COLO829 (cell line): ENCODE measurements around the gene SDK1.

Experiments used
- DNase-seq: peaks from one replicate; pipeline ENCODE4 v3.0.0; 2012; ENCODE audit warnings: low spot score

SDK1 gene

GRCh38 chr7:3987426-3987927 lies 686.4 kb downstream of the SDK1 start:
- DNase-seq: no peak

DNA sequence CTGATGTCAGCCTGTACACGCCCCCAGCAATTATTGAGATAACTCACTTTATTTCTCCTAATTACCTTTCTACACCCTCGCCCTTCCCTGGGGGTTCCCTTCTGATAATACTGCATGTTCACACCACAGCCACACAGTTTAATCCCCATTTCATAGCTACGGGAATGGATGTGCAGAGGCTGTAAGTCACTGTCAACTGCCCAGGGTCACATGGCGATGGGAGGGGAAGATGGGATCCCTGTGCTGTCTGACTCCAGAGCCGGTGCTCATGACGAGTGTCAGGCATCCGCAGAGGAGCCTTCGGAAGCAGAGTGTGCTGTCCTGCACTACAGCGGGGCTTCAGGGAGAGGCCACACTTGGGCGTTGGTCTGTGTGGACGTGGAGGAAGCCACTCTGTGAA lies 688.7 kb downstream of the SDK1 start:
- DNase-seq: no peak

GRCh38 chr7:3991731-3992231 lies 690.7 kb downstream of the SDK1 start:
- DNase-seq: no peak

GRCh38 chr7:3992841-3993240 lies 691.8 kb downstream of the SDK1 start:
- no peak for DNase-seq

GRCh38 chr7:3994764-3995163 lies 693.7 kb downstream of the SDK1 start:
- DNase-seq: no peak

DNA sequence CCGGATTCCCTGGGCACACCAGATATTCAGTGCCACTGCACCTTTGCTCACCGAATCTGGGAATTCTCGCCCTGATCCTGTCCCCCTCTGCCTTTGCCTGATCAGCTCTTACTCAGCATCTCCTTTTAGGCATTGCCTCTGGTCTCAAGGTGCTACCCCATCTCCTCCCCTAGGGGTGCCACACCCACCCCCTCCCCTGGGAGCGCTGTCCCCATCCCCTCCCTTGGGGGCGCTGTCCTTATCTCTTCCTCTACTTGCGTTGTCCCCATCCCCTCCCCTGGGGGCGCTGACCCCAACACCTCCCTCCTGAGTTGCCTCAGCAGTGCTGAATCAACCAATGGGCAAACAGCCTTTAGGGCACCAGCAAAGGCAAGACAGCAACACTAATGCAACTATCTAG lies 694.1 kb downstream of the SDK1 start:
- no peak for DNase-seq

GRCh38 chr7:3998060-3998459 lies 697.0 kb downstream of the SDK1 start:
- DNase-seq: no peak

- no peak for DNase-seq
These were observed 699.1 kb downstream of the SDK1 start for GRCh38 chr7:4000139-4000538.

GRCh38 chr7:4000934-4001333 lies 699.9 kb downstream of the SDK1 start:
- DNase-seq: no peak

GRCh38 chr7:4001742-4002141 lies 700.7 kb downstream of the SDK1 start:
- no peak for DNase-seq

DNA sequence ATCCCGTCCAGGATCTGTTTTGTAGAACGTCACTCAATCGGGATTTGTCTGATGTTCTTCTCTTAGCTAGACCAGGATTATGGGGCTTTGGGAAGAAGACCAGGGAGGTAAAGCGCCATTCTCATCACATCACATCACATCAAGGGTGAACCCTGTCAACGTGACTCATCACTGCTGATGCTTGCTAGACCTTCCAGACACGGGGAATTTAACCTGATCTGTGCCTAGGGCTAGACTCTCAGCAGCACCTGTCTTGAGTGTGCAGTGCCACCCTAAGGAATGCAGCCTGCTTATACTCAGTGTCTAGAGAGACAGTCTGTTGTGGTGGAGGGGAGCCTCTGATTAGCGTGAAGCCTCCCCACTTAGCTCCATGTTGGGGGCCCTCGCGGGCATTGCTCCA lies 702.5 kb downstream of the SDK1 start:
- no peak for DNase-seq

DNA sequence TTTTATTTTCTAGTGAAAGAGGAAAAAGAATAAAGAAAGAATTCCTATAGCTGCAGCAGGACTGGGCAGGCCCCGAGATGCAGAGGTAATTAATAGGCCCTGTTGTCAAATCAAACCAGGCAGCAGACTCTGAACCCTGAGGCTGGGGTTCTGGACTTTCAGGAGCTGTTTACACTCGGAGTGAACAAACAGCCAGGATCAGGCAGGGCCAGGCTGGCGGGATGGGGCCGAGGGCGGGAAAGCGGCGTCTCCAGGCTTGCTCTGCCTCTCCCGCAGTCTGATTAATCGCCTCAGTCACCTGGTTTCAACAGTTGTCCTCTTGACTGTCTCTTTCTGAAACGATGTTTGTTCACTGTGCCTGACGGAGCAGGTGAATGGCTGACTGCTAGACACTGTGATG lies 705.6 kb downstream of the SDK1 start:
- no peak for DNase-seq

DNA sequence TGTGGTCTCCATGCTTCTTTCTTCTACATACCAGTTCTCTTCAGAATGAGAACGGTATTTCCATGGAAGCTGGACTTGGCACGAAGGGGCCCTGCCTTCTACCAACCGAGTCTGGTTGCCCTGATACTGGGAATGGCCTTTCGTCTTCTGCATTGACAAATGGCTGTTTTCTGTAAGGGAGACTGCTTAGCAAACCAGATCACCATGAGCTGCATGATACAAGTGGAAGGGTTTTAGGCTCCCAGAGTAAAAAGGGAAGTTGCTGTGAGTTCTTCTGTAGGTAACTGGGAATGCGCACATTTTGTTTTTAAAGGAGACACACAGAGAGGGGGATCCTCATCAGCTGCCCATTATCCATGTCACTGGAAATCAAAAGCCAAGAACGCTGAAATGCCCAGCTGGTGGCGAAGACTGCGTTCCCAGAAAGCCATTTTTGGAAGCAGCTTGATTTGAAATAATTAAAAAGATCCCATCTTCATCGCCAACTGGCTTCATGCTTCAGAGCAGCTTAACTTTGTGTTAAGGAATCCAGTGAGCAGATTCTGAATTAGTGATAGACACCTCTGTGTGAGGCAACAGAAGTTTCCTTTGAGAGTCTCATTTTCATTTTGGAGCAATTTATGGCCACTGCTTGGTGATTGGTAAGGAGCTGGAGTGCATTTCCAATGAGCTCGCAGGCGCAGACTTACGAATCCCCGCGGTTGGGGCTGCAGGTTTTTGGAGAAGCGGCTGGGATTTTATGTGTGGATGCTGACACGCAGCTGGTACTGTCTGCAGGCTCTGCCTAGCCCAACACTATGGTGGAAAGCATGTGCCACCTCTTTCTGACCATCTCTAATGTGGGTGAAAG lies 708.4 kb downstream of the SDK1 start:
- no peak for DNase-seq

DNA sequence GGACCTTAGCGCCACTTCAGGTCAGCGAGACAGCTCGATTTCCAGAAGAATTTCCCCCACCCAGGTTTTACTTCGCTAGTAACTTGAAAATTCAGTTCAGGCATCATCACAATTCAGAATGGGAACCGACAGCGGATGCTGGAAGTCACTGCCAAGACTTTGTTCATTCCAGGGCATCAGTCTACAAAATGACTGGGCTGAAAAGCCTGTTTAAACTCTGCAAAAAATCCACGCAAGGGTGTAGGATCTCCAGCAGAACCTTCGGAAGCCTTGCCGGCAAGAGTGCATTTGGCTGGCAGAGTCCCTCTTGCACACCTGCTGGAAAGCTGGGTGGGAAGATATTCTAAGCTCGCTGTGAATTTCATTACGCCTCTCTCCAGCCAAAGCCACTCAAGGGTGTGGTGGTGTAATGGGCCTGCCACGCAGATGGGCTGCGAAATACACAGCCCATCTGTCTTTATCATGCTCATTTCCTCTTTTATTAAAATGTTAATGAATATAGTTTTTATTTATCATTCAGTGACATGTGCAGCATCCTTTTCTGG lies 709.1 kb downstream of the SDK1 start:
- no peak for DNase-seq

DNA sequence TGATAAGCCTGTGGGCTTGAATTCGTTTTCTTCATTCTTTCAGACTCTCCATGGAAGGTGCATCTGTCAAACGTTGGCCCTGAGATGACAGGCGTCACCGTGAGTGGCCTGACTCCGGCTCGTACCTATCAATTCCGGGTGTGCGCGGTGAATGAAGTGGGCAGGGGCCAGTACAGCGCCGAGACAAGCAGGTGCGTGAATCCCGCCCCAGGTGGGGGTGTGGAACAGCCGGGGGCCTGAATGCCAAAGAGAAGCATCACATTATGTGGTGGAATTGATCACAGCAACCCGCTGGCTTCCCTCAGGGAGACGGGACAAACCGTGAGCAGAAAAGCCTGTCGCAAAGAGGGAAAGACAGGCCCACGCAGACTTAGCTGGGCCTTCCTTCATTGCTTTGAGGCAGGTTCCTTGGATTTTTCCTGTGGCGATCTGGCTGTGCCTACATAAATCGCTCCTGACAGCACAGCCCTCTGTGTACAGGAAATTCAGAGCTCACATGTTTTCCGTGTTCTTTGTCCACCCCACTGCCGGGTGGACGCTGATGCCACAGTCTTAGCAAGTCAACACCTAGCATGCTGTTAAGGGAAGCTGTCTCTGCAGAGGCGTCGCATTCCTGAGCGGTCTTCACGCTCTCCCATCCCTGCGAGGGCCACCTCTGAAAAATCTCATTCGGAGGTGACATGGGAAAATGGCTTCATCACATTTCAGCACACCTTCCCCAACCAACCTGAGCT lies 710.0 kb downstream of the SDK1 start:
- no peak for DNase-seq

DNA sequence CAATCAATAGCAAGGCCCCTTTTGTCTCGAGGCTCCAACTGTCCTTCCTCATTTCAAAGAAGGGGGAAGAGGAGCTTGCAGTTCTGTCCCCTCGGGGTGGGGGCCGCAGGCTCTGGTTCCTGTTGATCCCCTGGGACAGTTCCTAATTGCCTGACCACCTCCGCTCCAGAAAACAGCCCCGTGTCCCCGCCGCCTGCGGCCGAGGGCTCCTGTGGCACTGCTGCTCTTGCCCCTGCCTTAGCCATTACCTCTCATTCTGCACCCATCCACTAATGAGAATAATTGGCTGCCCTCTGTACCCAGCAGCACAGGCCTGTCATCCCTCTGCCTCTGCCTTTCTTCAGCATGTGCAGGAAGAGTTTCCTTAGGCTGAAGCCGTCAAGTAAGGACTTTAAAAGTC lies 712.7 kb downstream of the SDK1 start:
- DNase-seq: no peak

DNA sequence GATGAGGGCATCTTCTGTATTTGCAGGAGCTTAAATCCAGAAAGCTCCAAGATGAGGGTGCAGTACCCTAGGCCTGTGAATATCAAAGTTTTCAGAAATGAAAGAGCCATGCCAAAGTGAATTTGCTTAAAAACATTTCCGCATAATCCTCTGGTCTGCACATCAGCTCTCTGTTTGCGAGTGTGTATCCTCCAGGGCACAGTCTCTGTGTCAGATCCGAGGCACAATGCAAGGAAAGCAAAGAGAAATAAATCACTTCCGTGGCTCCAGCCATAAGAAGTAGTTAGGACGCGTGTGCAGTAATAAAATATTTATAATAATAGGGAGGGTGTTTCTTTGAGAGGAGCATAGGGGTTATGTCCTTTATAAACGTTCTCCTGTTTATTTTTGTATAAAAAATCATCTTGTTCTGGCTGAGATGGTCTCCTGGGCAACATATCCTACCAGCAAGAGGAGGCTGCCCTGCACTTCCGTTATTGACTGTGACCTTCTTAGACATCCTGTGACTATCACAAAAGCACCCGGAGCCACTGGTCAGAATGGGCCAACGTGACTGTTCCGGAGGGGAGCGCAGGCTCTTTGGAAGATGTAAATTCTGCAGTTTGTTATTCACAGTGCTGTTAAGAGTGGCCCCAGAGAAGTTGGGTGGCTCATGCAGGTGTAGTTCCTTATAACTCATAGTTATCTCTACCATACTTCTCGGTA lies 713.4 kb downstream of the SDK1 start:
- no peak for DNase-seq

DNA sequence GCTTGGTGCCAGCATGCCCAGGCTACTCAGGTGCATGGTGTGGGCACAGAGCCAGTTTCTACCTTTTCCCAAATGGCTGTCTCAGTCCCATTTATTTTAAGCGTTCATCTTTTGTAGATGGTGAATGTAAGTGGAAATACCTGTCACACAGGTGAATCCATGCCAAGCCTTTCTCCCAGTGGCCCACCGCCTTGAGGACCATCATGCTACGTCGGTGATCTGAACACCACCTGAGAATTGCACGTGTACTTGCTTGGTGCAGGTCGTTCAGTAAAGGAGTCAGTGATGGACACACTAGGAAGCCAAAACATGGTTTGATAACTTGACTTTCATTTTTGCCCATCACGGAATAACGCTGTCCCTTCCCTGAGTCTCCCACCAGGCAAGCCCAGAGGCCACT lies 714.3 kb downstream of the SDK1 start:
- no peak for DNase-seq

DNA sequence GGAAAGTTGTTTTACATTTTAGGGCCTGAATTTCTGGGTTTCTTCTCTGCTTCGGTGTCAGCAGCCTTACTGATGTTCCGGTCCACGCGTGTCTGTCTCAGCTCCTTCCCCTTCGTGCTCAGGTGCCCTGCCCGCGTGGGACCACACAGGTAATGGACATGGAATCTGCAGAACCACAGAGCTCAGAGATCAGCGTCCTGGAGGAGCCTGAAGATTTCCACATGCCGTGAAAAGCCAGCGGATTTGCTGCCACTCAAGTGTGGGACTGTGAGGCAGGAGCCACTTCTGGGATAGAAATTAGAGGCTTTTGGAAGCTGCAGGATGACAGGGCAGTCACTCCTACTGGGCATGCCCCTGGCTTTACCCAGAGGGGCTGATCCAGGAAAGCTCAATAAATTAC lies 714.9 kb downstream of the SDK1 start:
- DNase-seq: no peak

DNA sequence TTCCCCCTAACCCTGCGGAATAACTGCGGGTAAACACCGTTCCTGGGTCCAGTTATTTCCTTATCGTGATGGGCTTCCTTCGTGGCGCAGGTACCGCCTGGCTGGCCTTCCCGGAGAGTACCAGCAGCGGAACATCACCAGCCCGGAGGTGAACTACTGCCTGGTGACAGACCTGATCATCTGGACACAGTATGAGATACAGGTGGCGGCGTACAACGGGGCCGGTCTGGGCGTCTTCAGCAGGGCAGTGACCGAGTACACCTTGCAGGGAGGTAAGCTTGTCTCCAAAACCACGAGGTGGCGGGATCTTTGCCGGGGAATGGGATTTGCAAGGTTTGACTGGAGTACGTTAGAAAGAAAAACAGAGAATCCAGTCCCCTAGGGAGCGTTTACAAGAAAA lies 716.0 kb downstream of the SDK1 start:
- DNase-seq: no peak

GRCh38 chr7:4017785-4018184 lies 716.7 kb downstream of the SDK1 start:
- no peak for DNase-seq

DNA sequence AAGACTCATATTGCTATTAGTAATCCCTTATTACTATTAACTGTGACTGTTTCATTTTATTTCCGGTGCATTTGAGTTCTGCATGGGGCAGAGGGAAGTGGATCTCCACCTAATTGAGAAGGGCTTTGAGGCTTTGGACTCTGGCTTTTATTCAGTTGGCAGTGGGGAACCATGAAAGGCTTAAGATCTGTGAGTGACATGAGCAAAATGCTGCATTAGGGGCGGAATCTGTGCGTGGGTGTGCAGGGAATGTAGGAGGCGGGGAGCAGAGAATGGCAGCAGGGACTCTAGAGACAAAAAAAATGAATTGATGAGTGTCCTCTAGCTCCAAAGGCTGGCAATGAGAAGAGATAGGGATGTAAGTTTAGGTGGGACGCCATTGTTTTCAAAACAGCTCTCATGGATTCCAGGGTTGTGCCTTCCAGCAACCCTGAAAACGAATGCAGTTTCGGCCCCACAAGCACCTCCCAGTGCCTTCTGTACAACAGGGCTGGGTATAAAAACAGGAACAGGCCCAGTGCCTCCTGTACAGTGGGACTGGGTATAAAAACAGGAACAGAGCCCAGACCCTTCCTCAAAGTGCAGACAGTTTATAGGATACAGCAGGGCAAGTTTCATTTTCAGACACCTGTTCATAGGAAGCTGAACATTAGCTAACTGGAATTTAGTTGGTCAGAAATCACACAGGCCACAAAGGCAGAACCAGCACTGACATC lies 717.7 kb downstream of the SDK1 start:
- DNase-seq: no peak
